ENCODE measurements around the gene TSPEAR.
"Not testable (repeated sequence)": the region's sequence is repeated elsewhere in the genome, so short reads cannot be mapped to it uniquely, and the experiment has no call there.

TSPEAR gene

GRCh38 chr21:44511938-44512275, 199.5 kb downstream of the TSPEAR start:
- no peak for DNase-seq

GRCh38 chr21:44511219-44511937, 200.0 kb downstream of the TSPEAR start:
- DNase-seq, result no peak

- DNase-seq, result peak; percentile 80
Measured at GRCh38 chr21:44510508-44511218, 200.7 kb downstream of the TSPEAR start.

GRCh38 chr21:44510109-44510507, 201.3 kb downstream of the TSPEAR start:
- no peak for DNase-seq

GRCh38 chr21:44509539-44509938, 201.8 kb downstream of the TSPEAR start:
- DNase-seq, result no peak

- no peak for DNase-seq
Measured at GRCh38 chr21:44508711-44509445, 202.5 kb downstream of the TSPEAR start.

- no peak for DNase-seq
Measured at GRCh38 chr21:44508426-44508710, 203.0 kb downstream of the TSPEAR start.

- DNase-seq, result no peak
Measured at GRCh38 chr21:44507673-44508425, 203.5 kb downstream of the TSPEAR start.

- DNase-seq, result no peak
Measured at GRCh38 chr21:44506279-44507255, 204.8 kb downstream of the TSPEAR start.

GRCh38 chr21:44505673-44506278, 205.6 kb downstream of the TSPEAR start:
- no peak for DNase-seq

- no peak for DNase-seq
Measured at GRCh38 chr21:44503901-44504399, 207.4 kb downstream of the TSPEAR start.

- not testable (repeated sequence) for DNase-seq
Measured at GRCh38 chr21:44503006-44503889, 208.1 kb downstream of the TSPEAR start.

GRCh38 chr21:44502171-44502958, 209.0 kb downstream of the TSPEAR start:
- no peak for DNase-seq

GRCh38 chr21:44500111-44500510, 211.3 kb downstream of the TSPEAR start:
- DNase-seq, result no peak

- DNase-seq, result no peak
Measured at GRCh38 chr21:44499631-44500030, 211.7 kb downstream of the TSPEAR start.

GRCh38 chr21:44499211-44499560, 212.2 kb downstream of the TSPEAR start:
- DNase-seq, result no peak

- no peak for DNase-seq
Measured at GRCh38 chr21:44498280-44499210, 212.8 kb downstream of the TSPEAR start.

GRCh38 chr21:44497703-44498126, 213.7 kb downstream of the TSPEAR start:
- no peak for DNase-seq
